Stomach (tissue), 9 donors: ENCODE measurements around the gene POLR2I. TPM values are rescaled to one million over a fixed set of nuclear protein-coding genes. Genes with fewer than 3 reads are reported as not detected.

Experiments used
- DNase-seq, 2 donors: peaks; one replicate each; pipeline versions ENCODE4 v3.0.0 to v3.0.0-alpha.2; 2013 to 2019
- H3K27ac ChIP-seq, 5 donors: fragments of 200-600 bp in 4 of 5; sonication (generic) in 4 of 5; one replicate each; pipeline ENCODE4 v1.5.1; 2013 to 2019; ENCODE audit warnings: mild to moderate bottlenecking in 1 of 5, moderate library complexity in 1 of 5
- H3K27me3 ChIP-seq, 3 donors: fragments of 200-600 bp; sonication (generic); one replicate each; pipeline ENCODE4 v1.5.1; 2017 to 2019; ENCODE audit warnings: mixed run types in 1 of 3
- H3K36me3 ChIP-seq, 4 donors: fragments of 200-600 bp; sonication (generic); 1 replicate in 3 of 4; 2 replicates in 1 of 4; pipeline ENCODE4 v1.5.1; 2016 to 2019
- H3K4me1 ChIP-seq, 4 donors: fragments of 200-600 bp; sonication (generic); one replicate each; pipeline ENCODE4 v1.5.1; 2016 to 2019
- H3K4me3 ChIP-seq, 4 donors: fragments of 200-600 bp; sonication (generic) in 3 of 4; one replicate each; pipeline ENCODE4 v1.5.1; 2016 to 2019; ENCODE audit warnings: mild to moderate bottlenecking in 1 of 4
- H3K9me3 ChIP-seq, 4 donors: fragments of 200-600 bp; sonication (generic); one replicate each; pipeline ENCODE4 v1.5.1; 2016 to 2019
- CTCF ChIP-seq, 7 experiments: fragments of 450-650 bp in 4 of 7; fragments of 200-600 bp in 3 of 7; sonication (generic) in 3 of 7; IDR thresholded peaks; one replicate each; pipeline ENCODE4 v1.5.1; 2016 to 2019; ENCODE audit warnings: antibody characterized with exemption in 7 of 7, control low read depth in 2 of 7, mild to moderate bottlenecking in 1 of 7
- EP300 ChIP-seq: sonication (generic); formaldehyde crosslinking; IDR thresholded peaks from one replicate; pipeline ENCODE4 v1.6.1; 2017; ENCODE audit warnings: antibody characterized with exemption
- POLR2A ChIP-seq, 4 donors: fragments of 450-650 bp; IDR thresholded peaks; one replicate each; pipeline ENCODE4 v1.6.1; 2016; ENCODE audit warnings: antibody characterized with exemption in 4 of 4, control low read depth in 2 of 4, mild to moderate bottlenecking in 1 of 4, moderate library complexity in 1 of 4
- POLR2AphosphoS5 ChIP-seq, 3 donors: sonication (generic); formaldehyde crosslinking; IDR thresholded peaks; one replicate each; pipeline ENCODE4 v1.6.1; 2016; ENCODE audit warnings: antibody characterized with exemption in 3 of 3
- WGBS, 5 donors: extraction: QIAGEN DNeasy Blood & Tissue Kit in 3 of 5; methylation state at CpG; one replicate each; pipeline versions ENCODE4 v1.1.5 to v1.1.7; 2013 to 2018; 5-methylcytosine and 5-hydroxymethylcytosine counted together
- intact Hi-C: fragments of 100-400 bp; cut with DNase I; formaldehyde crosslinking; loops from one replicate; pipeline ENCODE4 v1.15.1; 2023; ENCODE audit warnings: low total_unique reads
- polyA plus RNA-seq, 3 donors: library from polyadenylated mRNA; stranded (reverse); fragments of 200-250 nt; gene quantifications; one replicate each; pipeline ENCODE4 v1.2.3, GENCODE V29; 2013
- total RNA-seq, 5 donors: library from RNA; depleted of rRNA; stranded (reverse); fragments of >200 nt; gene quantifications; one replicate each; pipeline versions ENCODE4 v1.1.0 to v1.2.3, GENCODE V29; 2014 to 2016
- donor health status: healthy with polysubstance abuse.
- donor health status: Bipolar disorder and iron deficiency.
- donor health status: healthy.

Gene POLR2I
- total and polyA plus RNA-seq, 8 donors, result 16.2 to 199 (median 89.6) TPM

GRCh38 chr19:36153126-36153525 is 38.5 kb upstream of the POLR2I start:
- Histone ChIP-seq H3K4me3 (peak overlapping the region in 3 of 4 donors; percentile 50 to 57 (median 54)), H3K27me3 (no peaks in the 10 kb centered on the region), H3K4me1 (peaks cover 0 to 24% (median 18%) of the 10 kb centered on the region in 4 donors), H3K36me3 (peaks cover 25 to 43% (median 37%) of the 10 kb centered on the region in 4 donors), H3K9me3 (no peaks in the 10 kb centered on the region), H3K27ac (peak overlapping the region in 4 of 5 donors; percentile 89 to 95 (median 92))
- 90 to 96% (median 94%) methylated on average over 10 of the region's 10 CpGs for WGBS, 5 donors
- TF ChIP-seq POLR2AphosphoS5 (IDR thresholded peaks at IDR 0.05) (no peak), CTCF (IDR thresholded peaks at IDR 0.05) (no peak), POLR2A (IDR thresholded peaks at IDR 0.05) (no peak), EP300 (no peak)
- DNase-seq, result no peak
- intact Hi-C loops, result no loop called here

- TF ChIP-seq POLR2AphosphoS5 (IDR thresholded peaks at IDR 0.05) (peak; percentile 45 to 82 (median 50)), EP300 (no peak)
- Histone ChIP-seq H3K4me1 (peaks cover 0 to 24% (median 18%) of the 10 kb centered on the region in 4 donors), H3K9me3 (no peaks in the 10 kb centered on the region), H3K36me3 (peaks cover 31 to 49% (median 43%) of the 10 kb centered on the region in 4 donors), H3K27ac (peak within 1 kb of the TSS; percentile 49 to 95 (median 91)), H3K27me3 (no peaks in the 10 kb centered on the region), H3K4me3 (peak within 1 kb of the TSS; percentile 45 to 57 (median 52))
- intact Hi-C loops, result no loop called here
- WGBS, 5 donors, result 30 to 74% (median 65%) methylated on average over 37 to 40 of the region's 40 CpGs
- peak in 1 of 2 donors; percentile 80 for DNase-seq
Observed at GRCh38 chr19:36152352-36153091, 37.8 kb upstream of the POLR2I start, which contains the start of gene COX7A1. Gene COX7A1 (minus strand): TSS chr19:36152447. CDS start chr19:36152407, 40 bp downstream.

GRCh38 chr19:36152019-36152351 is 37.3 kb upstream of the POLR2I start:
- Histone ChIP-seq H3K36me3 (peaks cover 36 to 55% (median 48%) of the 10 kb centered on the region in 4 donors), H3K9me3 (no peaks in the 10 kb centered on the region), H3K27ac (peak overlapping the region; percentile 49 to 95 (median 91)), H3K27me3 (no peaks in the 10 kb centered on the region), H3K4me1 (peaks cover 0 to 24% (median 18%) of the 10 kb centered on the region in 4 donors), H3K4me3 (peak overlapping the region; percentile 45 to 57 (median 52))
- intact Hi-C loops, result no loop called here
- no peak for DNase-seq
- WGBS, 5 donors, result 56 to 77% (median 67%) methylated on average over 15 to 16 of the region's 16 CpGs
- TF ChIP-seq CTCF (IDR thresholded peaks at IDR 0.05), result no peak
- TF ChIP-seq POLR2AphosphoS5 (IDR thresholded peaks at IDR 0.05), result no peak

GRCh38 chr19:36151144-36152018 is 36.7 kb upstream of the POLR2I start:
- H3K4me3 ChIP-seq, result peak overlapping the region; percentile 45 to 57 (median 52)
- peaks cover 0 to 24% (median 18%) of the 10 kb centered on the region in 4 donors for H3K4me1 ChIP-seq
- H3K27ac ChIP-seq, result peak overlapping the region; percentile 49 to 95 (median 91)
- H3K36me3 ChIP-seq, result peaks cover 42 to 61% (median 54%) of the 10 kb centered on the region in 4 donors
- no peak for TF ChIP-seq EP300
- TF ChIP-seq POLR2A (IDR thresholded peaks at IDR 0.05), result no peak
- TF ChIP-seq POLR2AphosphoS5 (IDR thresholded peaks at IDR 0.05), result peak; percentile 39 to 70 (median 62)
- TF ChIP-seq CTCF (IDR thresholded peaks at IDR 0.05), result no peak
- intact Hi-C loops, result no loop called here
- WGBS, 5 donors, result 63 to 74% (median 70%) methylated on average over 47 of the region's 47 CpGs
- no peaks in the 10 kb centered on the region for H3K9me3 ChIP-seq
- no peaks in the 10 kb centered on the region for H3K27me3 ChIP-seq
- peak in 1 of 2 donors; percentile 83 for DNase-seq
